Muscle layer of duodenum (tissue), 2 donors: ENCODE measurements around the gene PRXL2B.

Source experiments
- H3K27ac ChIP-seq: one replicate; pipeline ENCODE4 v1.7.0; 2013; ENCODE audit warnings: mild to moderate bottlenecking, low read length
- H3K27me3 ChIP-seq: one replicate; pipeline ENCODE4 v1.7.0; 2013; ENCODE audit warnings: low read depth, mild to moderate bottlenecking, control low read depth, low read length
- H3K36me3 ChIP-seq, 2 donors: one replicate each; pipeline ENCODE4 v1.7.0; 2013; ENCODE audit warnings: low read length in 2 of 2, control low read depth in 1 of 2, mild to moderate bottlenecking in 1 of 2; ENCODE audit not compliant: insufficient read depth in 2 of 2, control insufficient read depth in 1 of 2
- H3K4me1 ChIP-seq, 2 donors: one replicate each; pipeline ENCODE4 v1.7.0; 2013; ENCODE audit warnings: low read length in 2 of 2, mild to moderate bottlenecking in 2 of 2, control low read depth in 1 of 2, moderate library complexity in 1 of 2; ENCODE audit not compliant: insufficient read depth in 2 of 2, control insufficient read depth in 1 of 2
- H3K4me3 ChIP-seq, 2 donors: one replicate each; pipeline ENCODE4 v1.7.0; 2013; ENCODE audit warnings: low read length in 2 of 2, low read depth in 1 of 2, mild to moderate bottlenecking in 1 of 2
- H3K9me3 ChIP-seq, 2 donors: one replicate each; pipeline ENCODE4 v1.7.0; 2013; ENCODE audit warnings: low read length in 2 of 2, control low read depth in 1 of 2, mild to moderate bottlenecking in 1 of 2; ENCODE audit not compliant: control insufficient read depth in 1 of 2
- donor health status: healthy.

Gene PRXL2B

GRCh38 chr1:2639607-2640521, 53.3 kb downstream of the PRXL2B start:
- Histone ChIP-seq H3K27ac (no peak overlapping the region), H3K36me3 (no peaks in the 10 kb centered on the region), H3K4me3 (no peak overlapping the region), H3K9me3 (peaks cover 0 to 6% of the 10 kb centered on the region in 2 donors), H3K4me1 (peaks cover 0 to 24% of the 10 kb centered on the region in 2 donors), H3K27me3 (no peaks in the 10 kb centered on the region)

- peaks cover 0 to 7% of the 10 kb centered on the region in 2 donors for H3K9me3 ChIP-seq
- no peaks in the 10 kb centered on the region for H3K36me3 ChIP-seq
- no peak overlapping the region for H3K4me3 ChIP-seq
- no peaks in the 10 kb centered on the region for H3K27me3 ChIP-seq
- H3K4me1 ChIP-seq, result peaks cover 0 to 24% of the 10 kb centered on the region in 2 donors
- H3K27ac ChIP-seq, result no peak overlapping the region
Observed at GRCh38 chr1:2640626-2641025, 54.0 kb downstream of the PRXL2B start.
